Anterior cingulate cortex (tissue), 58 donors: Measurements from ENCODE around the gene THSD7B.

ENCODE experiments used
- DNase-seq, 58 donors: peaks; one replicate each; lab custom pipeline; 2025; lab: John Stamatoyannopoulos, UW

THSD7B gene

DNA sequence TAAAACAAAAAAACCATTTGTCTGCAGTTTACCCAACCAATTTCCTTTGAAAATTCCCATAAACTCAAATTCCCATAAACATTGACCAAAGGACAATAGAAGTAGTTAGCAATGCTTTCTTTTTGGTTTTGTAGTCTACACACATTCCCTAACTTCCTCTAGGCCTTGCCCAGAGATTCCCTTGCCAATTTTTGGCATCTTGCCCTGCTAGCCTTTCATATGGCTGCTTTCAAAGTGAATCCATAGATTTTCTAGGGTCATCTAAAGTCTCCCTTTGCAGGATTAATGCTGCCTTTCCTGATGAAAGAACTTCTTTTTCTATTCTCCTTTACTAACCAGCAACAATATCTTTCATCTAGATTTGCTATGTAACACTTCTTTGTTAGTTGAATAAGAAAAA is 33.4 kb downstream of the THSD7B start:
- no peak for DNase-seq

DNA sequence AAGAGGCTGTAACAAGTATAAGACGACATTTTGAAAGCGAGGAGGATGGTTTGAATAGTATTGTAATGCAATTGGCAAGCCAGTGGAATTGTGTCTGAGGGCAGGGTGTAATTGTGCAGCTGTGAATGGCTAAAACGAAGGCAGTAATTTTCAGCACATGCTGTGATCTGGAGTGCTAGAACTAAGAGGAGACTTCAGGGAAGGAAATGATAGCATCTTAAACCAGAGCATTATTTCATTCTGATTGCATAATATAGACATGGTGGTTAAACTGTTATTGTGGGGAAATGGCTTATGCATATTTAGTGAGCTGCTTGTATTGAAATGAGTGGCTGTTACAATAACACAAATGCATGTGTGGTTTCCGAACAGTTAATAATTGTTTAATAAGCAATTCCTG is 36.3 kb downstream of the THSD7B start:
- no peak for DNase-seq

DNA sequence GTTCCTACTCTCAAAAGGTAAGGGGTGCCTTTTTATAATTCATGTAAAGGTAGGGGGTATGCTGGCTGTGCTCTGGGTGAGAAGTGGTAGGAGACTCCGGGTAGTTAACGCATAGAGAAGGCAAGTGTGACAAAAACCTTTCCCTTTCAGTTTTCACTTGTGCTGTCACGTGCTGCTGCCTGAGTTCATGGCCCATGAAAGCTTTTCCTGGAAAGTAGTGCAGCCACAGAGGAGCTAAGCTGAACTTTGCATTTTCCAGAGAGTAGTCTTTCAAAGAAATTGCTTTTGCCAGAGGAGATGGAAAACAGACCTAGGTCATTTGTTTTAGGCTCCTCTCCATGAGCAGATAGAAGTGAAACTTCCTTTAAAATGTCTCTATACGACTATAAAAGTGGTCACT is 44.7 kb downstream of the THSD7B start:
- no peak for DNase-seq

DNA sequence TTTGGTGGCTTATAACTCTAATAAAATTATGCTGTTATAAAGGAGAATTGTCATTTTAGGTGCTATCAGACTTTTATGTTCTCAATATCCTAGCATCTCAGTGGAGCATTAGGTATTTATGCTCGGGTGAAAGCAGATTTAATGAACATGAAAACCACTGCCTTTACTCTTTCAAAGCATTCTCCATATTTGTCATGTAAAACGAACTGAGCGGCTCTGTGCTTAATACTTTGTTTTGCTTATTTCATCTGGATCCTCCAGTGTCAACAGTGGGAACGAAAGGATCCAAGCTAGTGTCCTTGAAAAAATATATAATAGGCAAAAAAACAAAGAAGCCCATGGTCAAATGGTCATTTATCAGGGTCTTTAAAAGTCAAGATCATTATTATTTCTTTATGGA is 53.5 kb downstream of the THSD7B start:
- DNase-seq = no peak

DNA sequence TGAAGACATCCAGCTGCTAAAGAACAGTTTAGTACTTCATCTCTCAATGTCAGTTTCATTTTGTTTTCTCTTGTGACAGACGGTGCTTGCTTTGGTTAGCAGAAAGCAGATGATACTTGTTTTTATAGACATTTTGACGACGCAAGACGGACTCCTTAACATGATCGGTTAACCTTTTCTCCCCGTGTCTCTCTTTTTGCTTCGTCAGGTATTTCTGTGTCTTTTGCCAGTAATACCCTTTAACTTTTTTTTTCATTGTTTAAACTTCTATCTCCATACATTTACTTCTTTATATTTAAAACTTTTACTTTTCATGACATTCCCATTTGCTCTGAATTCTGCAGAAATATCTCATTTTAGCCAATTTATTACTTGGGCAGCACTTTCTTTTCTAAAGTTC is 57.9 kb downstream of the THSD7B start:
- DNase-seq = no peak

DNA sequence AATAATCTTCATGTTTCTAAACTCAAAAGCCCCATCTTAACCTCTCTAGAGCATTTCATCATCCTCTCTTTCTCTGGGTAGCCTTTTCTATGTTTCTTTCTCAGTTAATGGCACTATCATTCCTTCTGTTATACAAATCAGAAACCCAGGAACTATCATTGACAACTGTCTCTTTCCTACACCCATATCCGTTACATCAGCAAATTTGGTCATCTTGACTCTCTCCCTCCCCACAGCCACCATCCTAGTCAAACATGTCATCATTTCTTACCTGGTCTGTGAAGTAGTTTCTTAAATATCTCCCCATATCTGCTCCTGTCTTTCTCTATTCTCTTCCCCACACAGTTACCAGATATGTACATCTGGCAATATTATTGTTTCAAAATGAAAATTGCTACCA is 62.8 kb downstream of the THSD7B start:
- DNase-seq = no peak

DNA sequence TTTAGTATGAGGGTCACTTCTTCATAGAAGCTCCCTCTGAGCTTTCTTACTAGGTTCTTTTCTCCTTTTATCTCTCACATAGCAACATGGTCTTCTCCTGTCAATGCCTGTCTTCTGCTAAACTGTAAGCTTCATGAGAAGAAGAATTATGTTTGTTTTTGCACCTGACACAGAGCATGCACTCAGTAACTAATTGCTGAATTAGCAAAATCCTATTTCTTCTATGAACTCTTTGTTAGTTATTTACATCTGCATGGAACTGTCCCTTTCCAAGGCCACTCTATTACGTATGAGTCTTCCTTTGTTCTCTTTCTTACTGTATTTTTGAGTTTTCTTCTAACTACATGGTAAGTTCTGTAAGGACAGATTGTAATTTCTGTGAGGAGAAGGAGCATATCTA is 63.4 kb downstream of the THSD7B start:
- no peak for DNase-seq

DNA sequence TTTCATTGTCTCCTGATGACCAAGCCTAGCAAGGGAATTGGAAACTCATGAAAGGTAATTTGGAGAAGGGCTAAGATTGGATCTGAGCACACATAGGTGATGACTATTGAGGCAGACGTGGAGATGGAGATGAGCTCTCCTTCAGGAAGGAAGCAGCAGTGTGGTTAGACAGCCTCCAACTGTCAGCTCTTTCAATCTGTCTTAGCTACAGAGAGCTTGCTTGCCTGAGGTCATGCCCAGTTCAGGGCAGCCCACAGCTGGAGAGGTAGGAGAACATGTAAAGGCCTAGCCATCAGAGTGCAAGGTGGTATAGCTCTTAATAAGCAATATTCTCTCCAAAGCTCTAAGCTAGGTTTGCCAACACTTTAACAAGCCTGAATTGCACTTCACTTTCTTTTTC is 79.2 kb downstream of the THSD7B start:
- DNase-seq = no peak

DNA sequence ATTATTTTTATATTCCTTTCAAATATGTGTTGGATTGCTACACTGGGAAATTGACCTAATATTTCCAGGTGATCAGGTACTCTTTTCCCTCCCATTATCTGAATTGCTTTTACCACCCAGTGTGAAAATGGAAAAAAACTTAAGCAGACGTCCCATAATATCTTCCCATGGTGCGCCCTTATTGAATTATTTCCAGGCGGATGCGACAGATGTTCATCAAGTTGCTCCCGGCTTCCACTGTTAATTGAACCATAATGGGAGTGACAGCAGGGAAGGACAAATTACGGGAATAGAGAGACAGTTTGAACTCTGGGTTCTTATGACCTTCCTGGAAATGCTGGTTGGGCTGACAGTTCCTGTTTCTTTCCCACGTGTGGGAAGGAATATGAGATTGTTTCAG is 93.3 kb downstream of the THSD7B start:
- DNase-seq = no peak

DNA sequence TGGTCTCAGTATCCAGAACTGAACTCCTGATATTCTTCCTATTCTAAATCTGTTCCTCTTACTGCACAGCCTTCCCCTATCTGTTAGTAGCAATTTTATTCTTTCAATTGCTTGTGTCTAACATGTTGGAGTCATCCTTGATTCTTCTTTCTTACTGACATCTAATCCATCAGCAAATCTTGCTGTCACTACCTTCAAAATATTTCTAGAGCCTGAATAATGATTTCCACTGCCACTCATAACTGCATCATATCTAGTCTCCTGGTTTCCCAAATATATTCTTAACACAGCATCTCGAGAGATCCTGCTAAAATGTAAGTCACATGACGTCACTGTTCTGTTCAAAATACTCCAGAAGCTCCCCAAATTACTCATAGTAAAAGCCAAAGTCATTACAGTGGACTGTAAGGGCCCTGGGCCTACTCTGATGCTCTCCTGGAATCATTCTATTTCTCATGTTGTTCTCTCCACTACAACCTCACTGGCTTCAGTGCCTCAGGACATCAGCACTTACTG is 95.2 kb downstream of the THSD7B start:
- no peak for DNase-seq

DNA sequence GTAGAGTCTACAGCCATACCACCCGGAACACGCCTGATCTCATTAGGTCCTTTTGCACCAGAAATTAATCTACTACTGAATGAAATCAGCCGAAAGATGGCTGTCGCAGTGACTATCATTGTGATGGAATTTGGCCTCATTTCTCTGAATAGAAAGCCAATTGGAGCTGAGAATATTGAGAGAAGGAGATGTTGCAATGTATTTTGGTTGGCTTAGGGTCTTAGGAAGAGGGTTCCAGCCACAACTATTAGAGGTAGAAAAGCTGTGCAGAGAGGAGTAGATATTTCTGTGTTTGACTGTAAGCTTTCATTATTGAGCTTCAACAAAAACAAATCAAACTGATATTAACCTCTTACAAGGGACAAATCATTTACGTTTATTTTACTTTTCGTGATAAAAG is 98.1 kb downstream of the THSD7B start:
- DNase-seq = no peak

DNA sequence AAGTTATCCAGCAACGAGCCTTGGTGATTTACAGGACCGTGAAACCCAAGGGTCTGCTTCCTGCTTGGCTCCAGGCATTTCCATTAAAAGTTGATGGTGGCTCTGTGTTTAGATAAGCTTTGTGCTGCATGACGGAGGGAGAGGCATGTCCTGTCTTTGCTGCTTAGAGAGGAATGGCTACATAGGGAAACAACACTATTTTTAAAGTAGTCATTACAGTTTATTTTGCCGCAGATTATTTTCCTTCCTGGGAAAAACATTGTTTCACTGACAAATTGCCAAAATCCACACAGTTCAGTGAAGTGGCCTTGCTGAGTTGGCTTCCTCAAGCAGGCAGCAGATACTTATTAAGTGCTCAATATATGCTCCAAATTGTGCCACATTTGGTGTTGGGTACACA is 98.5 kb downstream of the THSD7B start:
- no peak for DNase-seq

DNA sequence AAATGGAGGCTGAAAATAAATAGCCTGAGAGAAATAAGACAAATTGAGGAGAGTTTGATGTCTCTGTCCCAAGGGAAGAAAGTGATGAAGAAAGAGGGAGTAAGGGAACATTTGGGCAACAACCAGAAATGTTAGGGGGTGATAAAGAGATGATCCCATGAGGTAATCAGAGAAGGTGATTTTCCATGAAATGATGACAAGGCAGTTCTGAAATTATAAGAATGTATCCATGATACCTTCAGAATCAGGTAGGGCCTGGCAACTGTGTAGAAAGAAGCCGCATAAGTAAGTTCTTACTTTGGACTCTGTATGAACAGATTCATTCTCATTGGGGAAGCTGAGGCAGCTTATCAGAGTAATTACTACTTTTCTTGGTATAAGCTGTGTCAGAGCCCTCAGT is 106.1 kb downstream of the THSD7B start:
- no peak for DNase-seq

DNA sequence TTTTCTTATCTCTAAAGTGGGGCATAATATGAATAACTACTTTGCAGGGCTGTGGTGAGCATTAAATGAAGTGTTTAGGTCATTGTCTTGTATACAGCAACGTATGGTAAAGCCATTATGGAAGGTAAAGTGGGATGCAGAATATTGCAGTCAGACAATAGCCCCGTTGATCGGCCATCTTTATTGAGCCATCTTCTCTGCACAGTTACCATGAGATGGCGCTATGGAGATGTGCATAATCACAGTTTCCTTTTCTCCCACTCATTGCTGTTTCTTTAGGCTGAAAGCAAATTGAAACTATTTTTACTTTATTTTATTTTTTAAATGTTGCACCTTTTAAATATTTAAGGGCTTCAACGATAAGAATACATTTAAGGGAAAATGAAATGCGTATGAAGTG is 108.9 kb downstream of the THSD7B start:
- DNase-seq = no peak

DNA sequence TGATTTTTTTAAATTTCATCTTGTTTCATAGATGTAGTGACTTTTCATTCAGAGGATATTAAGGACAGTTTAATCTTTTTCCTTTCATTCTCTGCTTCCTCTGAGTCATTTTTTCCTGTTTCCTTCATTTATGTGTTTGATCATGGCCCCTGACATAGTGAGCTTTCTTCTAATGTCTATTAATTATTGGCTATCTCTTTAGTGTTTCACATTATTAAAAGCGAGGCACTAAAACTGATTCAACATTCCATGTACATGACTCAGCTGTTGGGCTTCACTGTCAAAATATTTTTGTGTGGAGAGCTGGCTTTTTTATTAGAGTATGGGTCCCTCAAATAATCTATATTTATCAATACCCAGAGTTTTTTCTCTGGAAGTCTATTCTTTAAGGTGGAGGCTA is 125.8 kb downstream of the THSD7B start:
- no peak for DNase-seq

DNA sequence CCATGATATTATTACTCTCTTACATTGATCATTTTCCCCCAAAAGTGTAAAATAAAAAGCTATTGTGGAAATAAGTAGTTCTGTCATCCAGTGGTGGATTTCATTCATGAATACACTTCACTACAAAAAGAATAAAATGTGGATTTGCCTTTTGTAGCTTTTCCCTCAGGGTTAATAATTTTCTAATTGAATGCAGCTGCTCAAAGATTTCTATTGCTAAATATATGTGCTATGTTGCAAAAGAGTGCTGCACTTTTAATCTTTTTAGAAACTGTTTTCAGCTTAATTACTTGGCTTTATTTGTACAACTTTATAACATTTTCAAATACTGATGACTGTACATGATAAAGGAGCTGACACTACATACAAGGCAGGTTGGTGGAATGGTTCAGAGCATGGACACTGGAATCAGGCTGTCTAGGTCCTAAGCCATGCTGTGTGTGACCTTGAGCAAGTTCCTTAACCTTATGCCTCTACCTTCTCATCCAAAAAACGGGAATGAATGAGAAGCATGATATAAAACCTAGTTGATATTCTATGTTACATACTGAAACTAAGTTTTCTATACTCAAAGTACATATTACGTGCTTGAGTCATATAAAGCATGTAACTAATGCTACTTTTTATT is 128.8 kb downstream of the THSD7B start:
- DNase-seq = no peak

DNA sequence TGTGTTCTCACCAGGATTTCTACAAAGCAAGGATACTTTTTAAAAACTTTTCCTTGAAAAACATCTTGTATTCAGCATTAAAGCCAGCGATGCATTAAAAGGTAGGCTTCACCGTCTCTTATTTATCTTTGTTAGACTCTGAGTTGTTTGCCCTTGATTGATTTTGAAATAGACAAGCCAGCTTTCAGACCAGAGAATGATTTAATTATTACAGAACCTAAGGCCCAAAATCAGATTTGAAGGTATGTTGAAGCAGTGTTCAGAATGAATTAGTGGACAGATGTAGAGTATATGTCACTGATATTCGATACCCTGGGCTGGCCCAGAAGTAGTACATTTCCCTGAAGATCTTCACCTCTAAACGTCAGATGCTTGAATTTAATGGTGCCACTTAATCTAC is 136.4 kb downstream of the THSD7B start:
- no peak for DNase-seq

DNA sequence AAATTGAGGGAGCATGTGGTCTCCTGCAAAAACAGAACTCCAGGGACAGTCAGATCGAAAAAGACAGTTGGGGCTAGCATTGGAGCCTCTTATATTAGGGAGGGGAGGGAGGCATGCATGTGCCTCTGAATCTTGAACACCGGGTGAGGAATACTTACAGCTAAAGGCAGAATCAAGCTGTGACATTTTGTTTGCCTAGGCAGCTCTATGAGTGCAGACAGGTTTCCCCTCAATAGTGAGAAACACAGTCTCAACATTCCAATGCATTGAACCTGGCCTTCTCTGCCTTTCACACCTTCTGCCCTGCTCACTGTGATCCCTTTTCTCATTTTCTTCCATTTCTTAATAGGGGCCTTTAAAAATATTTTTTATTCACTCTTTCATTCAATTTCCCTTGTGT is 140.4 kb downstream of the THSD7B start:
- DNase-seq = no peak

DNA sequence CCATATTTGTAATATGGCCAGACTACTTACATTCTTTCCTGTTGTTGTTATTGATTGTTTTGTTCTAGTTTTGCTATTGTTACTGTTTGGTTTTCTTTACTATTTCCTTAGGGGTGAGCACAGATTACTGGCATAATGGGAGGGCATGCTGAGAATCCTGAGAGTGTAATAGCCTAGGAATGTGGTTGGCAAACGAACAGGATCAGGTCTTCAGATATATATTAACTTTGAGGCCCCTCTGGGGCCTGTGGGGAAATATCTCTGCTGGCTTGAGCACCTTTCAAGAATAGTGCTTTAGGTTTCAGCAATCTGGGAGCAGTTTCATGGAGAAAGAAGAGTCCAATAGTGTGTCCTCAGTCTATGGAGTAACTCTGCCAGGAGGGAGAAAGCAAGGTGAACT is 144.4 kb downstream of the THSD7B start:
- DNase-seq = no peak

DNA sequence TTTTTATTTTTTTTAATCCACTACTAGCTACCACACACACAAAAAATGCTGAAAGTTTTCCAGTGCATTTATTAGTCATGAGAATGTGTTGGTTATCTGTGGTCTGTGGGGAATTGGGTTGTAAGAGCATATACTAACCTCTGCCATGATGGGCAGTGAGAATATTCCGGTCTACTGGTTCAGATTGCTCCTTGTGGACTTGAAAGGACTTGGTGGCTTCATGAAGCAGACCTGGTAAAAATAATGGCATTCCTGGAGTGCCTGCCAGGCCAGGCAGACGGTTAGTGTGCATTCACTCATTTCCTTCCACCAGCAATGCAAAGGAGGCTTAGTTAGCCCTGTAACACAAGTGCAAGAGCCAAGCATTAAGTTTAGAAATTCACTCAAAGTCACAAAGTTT is 150.8 kb downstream of the THSD7B start:
- no peak for DNase-seq

DNA sequence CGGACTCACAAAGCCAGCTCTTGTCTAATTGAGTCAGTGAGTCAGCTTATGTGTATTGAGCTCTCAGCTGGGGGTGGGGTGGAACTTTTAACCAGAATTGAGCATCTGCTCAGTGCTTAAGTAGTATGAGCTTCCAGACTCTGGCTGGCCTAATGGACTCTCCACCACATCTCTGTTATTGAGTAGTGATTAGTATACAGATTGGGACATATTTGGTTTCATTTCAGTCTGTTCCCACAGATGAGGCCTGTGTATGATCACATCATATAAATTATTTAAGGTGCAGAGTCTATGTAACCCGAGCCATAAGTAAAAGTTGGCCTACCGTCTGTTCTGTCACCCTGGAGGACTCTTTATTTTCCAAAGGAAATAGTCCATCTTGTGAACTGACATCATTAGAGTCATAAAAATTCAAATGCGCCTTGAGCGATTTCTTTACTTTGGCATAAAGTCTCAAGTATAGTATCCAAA is 152.1 kb downstream of the THSD7B start:
- DNase-seq = no peak

DNA sequence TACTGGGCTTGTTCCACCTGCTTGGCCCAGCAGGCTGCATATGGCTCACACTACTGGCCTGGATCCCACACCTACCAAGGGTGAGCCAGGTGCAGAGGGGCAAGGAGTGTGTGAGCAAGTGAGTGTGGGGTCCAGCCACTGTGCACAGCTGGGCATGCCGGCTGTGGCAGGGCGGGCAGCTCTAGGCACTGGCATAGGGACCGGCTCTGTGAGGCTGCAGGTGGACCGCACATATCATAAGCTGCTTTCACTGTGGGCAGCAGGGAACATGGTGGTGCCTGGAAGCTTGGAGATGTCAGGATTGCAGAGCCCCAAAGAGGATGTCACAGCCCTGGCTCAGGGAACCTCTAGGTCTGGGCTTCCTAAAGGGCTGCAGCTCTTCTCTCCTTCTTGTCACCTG is 154.3 kb downstream of the THSD7B start:
- no peak for DNase-seq
